CD4-positive, alpha-beta T cell treated with Interferon gamma for 1 hour (primary cell): ENCODE results near the gene WASL.
"Not testable (repeated sequence)": the region's sequence is repeated elsewhere in the genome, so short reads cannot be mapped to it uniquely, and the experiment has no call there.

Experiments used
- DNase-seq: peaks from one replicate; pipeline ENCODE4 v3.0.0-alpha.2; 2020

Gene WASL

GRCh38 chr7:123768493-123768892, 19.7 kb upstream of the WASL start:
- no peak for DNase-seq

DNA sequence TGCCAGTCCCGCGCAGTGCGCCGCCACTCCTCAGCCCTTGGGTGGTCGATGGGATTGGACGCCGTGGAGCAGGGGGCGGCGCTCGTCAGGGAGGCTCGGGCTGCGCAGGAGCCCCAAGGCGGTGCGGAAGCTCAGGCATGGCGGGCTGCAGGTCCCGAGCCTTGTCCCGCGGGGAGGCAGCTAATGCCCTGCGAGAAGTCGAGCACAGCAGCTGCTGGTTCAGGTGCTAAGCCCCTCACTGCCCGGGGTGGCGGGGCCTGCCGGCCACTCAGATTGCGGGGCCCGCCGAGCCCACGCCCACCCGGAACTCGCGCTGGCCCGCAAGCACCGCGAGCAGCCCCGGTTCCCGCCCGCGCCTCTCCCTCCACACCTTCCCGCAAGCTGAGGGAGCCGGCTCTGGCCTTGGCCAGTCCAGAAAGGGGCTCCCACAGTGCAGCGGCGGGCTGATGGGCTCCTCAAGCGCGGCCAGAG, 14.4 kb upstream of the WASL start:
- DNase-seq = no peak

GRCh38 chr7:123761729-123762128, 12.9 kb upstream of the WASL start:
- no peak for DNase-seq

GRCh38 chr7:123757095-123757494, 8.3 kb upstream of the WASL start:
- no peak for DNase-seq

GRCh38 chr7:123755338-123755737, 6.5 kb upstream of the WASL start:
- no peak for DNase-seq

DNA sequence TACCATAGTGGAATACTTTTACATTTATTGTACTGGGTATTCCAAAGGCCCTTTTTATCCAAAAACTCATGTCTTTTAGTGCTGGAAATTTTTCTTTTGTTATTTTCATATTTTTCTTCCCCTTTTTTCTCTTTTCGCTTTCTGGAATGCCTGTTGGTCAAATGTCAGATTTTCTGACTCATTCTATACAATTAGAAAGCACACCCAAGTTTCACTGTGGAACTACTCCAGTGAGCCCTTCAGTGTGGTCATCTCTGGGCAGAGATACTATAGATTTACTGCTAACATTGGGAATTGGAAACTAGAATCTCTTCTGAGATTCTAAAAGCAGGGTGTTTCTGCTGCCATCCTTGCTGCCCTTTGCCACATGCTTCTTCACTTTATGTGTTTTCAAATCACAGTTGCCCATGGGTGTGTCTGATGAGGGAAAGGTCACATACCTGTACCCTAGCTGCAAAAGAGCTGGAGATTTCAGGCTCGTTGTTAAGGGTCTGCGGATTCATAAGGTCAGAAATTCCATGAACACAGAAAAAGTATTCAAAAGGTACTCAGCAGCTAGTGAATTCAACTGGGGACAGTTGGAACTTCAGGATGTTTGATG, 5.6 kb upstream of the WASL start:
- DNase-seq = no peak

GRCh38 chr7:123752534-123752933, 3.7 kb upstream of the WASL start:
- no peak for DNase-seq

DNA sequence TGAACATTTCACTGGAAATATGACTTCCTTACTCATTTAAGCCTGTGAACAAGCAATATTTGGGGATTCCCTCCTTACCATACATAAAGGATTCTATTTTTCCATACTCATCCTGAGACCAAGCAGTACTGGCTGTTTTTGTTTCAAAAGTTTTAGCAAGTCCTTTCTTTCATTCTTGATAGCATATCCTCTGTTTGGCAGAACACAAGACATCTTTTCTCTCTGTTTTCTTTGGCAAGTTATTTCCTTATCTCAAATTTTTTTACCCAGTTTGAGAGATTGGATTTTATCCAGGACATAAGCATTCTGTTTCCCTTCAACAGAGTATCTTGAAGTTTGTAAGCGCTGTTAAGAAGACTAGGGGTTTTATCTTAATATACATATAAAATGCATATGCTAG, 3.0 kb upstream of the WASL start:
- DNase-seq = no peak

DNA sequence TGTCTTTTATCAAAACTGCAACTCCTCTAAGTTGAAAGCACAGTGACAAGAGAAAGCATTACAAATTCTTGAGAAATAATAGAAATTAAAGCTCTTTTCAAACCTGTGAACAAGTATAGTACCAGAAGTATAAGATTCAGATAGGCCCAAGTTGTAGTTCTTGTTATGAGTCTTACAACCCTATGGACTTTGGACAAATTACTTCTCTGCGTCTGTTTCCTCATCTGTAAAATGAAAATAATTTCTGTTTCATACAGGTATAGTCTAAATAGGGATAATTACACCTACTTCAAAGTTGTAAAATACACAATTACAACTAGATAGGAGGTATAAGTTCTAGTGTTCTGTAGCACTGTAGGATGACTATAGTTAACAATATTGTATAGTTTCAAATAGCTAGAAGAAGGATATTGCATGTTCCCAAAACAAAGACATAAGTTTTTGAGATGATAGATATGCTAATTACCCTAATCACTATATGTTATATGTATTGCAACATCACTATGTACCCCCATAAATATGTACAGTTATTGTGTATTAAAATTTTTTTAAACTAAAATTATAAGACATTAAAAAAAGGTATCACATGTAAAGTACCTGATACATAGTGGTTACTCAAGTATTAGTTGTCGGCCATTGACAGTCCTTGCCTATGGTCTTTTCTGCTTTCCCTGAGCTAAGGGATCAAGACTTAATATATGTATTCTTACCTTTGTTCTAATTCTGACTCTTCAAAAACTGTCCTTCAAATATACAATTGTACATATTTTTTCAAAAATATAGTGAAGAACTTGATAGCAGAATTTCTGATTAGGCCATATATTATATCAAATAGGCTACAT, 1.8 kb upstream of the WASL start:
- DNase-seq = no peak

- peak; percentile 20 for DNase-seq
These were observed 694 bp upstream of the WASL start for GRCh38 chr7:123749537-123749857.

GRCh38 chr7:123748171-123748733, 551 bp downstream of the WASL start:
- DNase-seq = no peak

DNA sequence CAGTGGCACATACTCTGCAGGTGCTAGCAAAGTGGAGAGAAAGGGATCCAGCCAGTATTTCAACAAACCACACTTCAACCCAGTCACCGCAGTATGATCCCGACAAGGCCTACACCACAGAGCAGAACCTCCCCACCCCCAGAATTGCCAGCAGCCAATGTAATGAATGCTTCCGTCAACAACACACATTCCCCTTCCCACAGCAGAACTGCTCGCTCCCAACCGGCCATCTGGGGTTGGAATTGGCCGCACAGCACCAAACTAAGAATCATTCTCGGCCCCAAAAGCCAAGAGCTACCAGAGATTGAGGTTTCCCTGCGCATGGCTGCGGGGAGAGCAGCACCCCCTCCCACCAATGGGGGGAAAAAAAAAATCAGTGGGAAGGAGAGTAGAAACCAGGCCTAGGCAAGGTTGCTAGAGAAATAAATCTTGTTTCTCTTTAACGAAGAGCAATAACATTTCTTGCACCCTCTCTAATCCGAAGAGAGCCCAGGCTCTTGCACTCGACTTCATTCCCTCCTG, 1.1 kb downstream of the WASL start:
- DNase-seq = no peak

- DNase-seq = no peak
These were observed 1.8 kb downstream of the WASL start for GRCh38 chr7:123746931-123747488.

DNA sequence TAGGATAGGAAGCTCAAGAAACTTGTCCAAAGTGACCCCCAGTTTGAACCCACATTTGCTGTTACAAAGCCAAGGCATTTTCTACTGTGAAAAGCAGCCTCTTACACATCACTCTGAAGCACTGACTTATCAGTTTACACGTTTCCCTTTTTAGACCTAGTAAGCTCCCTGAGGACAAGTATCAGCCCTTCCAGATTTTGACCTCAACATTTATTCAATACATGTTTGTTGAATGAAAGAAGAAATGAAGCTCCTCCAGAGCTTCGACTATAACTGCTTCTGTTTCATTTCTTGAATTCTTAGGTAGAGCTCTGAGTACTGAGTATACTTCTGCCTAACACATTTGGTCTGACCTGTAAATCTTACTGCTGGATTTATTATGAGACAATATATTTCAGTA, 2.7 kb downstream of the WASL start:
- no peak for DNase-seq

DNA sequence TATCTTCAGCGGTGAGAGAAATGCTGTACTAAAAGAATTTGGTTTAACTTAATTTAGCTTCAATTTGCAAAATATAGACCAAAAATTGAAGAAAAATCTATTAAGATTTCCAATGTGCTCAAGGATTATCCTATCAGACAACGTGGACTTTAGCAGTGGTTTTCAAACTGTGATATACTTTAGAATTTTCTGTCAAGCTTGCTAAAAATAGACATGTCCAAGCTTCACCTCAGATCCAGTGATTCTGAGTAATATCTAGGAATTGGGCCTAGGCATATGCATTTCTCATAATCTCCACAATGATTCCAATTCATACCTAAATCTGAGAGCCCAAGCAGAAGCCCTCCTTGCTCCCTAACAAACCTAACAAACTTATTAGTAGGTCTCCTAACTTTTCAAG, 3.4 kb downstream of the WASL start:
- no peak for DNase-seq

GRCh38 chr7:123744416-123744815, 4.4 kb downstream of the WASL start:
- DNase-seq = no peak

- no peak for DNase-seq
These were observed 6.9 kb downstream of the WASL start for GRCh38 chr7:123741940-123742339.

GRCh38 chr7:123738808-123739207, 10.0 kb downstream of the WASL start:
- no peak for DNase-seq

DNA sequence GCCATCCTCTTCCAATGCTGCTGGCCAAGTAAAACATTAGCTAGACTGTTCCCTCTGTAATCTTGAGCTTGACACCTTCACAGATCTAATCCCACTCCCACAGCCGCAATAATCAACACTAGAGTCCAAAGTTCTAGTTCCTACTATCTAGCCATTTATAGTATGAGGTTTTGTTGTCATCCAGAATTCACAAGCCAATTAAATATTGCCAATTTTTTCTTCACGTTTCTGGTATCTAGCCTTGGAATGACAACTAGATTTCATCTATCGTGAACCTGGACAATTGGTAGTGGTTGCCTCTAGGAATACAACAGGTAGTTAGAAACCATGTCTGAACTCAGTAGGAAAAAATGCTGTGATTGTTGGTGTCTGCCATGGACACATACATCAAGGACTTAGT, 10.4 kb downstream of the WASL start:
- no peak for DNase-seq

DNA sequence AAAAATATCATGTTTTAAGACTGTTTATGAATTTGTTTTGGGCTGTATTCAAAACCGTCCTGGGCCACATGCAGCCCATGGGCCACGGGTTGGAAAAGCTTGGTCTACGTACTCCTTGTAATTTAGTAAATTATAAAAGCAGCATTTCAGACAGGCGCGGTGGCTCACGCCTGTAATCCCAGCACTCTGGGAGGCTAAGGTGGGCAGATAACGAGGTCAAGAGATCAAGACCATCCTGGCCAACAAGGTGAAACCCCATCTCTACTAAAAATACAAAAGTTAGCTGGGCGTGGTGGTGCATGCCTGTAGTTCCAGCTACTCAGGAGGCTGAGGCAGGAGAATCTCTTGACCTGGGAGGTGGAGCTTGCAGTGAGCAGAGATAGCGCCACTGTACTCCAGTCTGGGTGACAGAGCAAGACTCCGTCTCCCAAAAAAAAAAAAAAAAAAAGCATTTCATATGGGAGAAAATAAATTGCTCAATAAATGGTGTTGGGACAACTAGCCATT, 11.6 kb downstream of the WASL start:
- DNase-seq = not testable (repeated sequence)

GRCh38 chr7:123735539-123735938, 13.3 kb downstream of the WASL start:
- DNase-seq = no peak

DNA sequence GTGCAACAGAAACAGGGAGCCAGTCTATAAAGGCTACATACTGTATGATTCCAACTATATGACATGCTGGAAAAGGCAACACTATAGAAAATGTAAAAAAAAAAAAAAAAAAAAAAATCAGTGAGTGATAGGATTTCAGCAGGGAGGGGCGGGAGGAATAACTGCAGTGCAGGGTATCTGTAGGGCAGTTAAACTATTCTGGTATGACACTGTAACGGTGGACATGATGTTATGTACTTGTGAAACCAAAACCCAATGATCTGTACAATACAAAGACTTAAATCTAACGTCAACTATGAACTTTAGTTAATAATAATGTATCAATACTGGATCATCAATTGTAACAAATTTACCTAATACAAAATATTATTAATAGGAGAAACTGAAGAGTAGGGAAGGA, 14.3 kb downstream of the WASL start:
- no peak for DNase-seq

DNA sequence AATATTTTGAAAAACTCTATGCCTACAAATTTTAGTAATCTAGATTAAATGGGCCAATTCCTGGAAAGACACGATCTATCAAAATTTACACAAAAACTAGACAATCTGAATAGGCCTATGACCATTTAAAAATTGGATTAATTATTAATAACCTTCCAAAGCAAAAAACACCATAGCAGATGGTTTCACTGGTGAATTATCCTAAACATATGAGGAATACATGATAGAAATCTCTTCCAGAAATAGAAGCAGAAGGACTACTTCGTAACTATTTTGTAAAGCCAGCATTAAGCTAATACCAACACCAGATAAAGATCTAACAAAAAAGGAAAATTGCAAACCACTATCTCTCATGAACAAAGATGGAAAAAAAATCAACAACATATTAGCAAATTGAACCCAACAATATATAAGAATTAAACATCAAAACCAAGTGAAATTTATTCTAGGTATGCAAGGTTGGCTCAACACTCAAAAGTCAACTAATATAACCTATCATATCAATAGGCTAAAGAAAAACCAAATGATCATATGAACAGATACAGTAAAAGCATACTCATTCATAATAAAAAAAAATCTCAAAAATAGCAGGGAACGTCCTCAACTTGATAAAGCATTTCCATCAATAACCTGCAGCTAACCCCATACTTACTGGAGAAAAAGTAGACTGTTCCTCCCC, 16.3 kb downstream of the WASL start:
- no peak for DNase-seq
